GM21717 (cell line): ENCODE data around the gene GPC1.
"Not testable (repeated sequence)": the region's sequence is repeated elsewhere in the genome, so short reads cannot be mapped to it uniquely, and the experiment has no call there.

Experiments
- ATAC-seq: cut with Tn5 transposase; IDR thresholded peaks from one replicate; pipeline ENCODE4 v1.9.1; 2021; ENCODE audit warnings: mild to moderate bottlenecking, moderate library complexity; ENCODE audit not compliant: unreplicated experiment

Gene GPC1, protein sequence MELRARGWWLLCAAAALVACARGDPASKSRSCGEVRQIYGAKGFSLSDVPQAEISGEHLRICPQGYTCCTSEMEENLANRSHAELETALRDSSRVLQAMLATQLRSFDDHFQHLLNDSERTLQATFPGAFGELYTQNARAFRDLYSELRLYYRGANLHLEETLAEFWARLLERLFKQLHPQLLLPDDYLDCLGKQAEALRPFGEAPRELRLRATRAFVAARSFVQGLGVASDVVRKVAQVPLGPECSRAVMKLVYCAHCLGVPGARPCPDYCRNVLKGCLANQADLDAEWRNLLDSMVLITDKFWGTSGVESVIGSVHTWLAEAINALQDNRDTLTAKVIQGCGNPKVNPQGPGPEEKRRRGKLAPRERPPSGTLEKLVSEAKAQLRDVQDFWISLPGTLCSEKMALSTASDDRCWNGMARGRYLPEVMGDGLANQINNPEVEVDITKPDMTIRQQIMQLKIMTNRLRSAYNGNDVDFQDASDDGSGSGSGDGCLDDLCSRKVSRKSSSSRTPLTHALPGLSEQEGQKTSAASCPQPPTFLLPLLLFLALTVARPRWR

DNA sequence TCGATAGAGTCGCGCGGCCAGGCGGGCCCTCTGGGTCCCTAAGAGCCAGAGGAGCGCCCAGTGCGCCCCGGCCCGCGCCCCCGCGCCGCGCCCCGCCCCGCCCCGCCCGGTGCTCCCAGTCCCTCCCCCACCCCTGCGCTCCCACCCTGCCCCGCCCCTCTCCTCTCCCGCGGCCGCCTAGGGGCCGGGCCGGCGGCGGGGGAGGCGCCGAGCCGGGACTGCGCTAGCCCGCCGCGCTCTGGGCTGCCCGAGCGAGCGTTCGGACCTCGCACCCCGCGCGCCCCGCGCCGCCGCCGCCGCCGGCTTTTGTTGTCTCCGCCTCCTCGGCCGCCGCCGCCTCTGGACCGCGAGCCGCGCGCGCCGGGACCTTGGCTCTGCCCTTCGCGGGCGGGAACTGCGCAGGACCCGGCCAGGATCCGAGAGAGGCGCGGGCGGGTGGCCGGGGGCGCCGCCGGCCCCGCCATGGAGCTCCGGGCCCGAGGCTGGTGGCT lies at the start of gene GPC1:
Gene GPC1 (plus strand): TSS at position 207 of the 491 bp plus-strand sequence. CDS start 256 bp downstream, at position 463.
- ATAC-seq, result no peak

DNA sequence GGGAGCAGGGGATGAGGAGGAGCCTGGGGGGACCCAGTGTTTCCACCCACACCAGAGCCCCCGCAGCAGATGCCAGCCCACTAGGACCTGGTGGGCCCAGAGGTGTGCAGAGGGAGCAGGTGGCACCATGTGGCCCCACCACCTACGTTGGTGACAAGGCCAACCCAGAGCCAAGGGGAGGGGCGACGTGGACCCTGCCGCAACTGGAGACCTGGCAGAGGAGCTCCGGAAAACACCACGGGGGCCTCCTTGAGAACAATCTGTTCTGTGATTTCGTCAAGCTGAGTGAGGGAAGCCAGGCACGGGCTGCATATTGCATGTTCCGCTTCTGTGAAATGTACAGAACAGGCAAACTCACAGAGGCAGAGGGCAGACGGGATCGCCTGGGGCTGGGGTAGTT lies 49.1 kb upstream of the GPC1 start:
- ATAC-seq, result no peak

DNA sequence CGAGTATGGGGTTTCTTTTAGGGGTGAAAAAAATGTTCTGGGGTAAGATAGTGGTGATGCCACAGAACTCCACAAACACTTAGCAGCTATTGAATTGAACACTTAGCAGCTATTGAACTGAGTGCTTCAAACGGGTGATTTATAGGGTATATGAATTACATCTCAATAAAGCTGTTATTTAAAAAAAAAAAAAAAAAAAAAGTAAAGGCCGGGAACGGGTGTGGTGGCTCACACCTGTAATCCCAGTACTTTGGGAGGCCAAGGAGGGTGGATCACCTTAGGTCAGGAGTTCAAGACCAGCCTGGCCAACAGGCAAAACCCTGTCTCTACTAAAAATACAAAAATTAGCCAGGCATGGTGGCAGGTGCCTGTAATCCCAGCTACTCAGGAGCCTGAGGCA lies 48.7 kb upstream of the GPC1 start:
- ATAC-seq, result not testable (repeated sequence)

DNA sequence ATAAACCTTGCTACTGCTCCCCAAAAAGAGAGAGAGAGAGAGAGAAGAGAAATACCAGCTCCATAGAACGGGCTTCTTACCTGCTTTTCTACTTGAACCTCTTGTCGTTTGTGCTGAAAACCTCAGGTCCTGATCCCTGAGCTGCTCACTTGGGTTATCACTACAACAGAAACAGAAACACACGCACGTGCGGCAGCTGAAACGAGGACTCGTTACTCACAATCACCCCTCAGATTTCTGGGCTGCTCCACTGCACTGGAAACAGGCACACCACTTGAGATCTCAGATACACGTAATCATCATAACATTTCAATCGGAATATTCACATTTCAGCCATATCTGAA lies 48.2 kb upstream of the GPC1 start:
- no peak for ATAC-seq

DNA sequence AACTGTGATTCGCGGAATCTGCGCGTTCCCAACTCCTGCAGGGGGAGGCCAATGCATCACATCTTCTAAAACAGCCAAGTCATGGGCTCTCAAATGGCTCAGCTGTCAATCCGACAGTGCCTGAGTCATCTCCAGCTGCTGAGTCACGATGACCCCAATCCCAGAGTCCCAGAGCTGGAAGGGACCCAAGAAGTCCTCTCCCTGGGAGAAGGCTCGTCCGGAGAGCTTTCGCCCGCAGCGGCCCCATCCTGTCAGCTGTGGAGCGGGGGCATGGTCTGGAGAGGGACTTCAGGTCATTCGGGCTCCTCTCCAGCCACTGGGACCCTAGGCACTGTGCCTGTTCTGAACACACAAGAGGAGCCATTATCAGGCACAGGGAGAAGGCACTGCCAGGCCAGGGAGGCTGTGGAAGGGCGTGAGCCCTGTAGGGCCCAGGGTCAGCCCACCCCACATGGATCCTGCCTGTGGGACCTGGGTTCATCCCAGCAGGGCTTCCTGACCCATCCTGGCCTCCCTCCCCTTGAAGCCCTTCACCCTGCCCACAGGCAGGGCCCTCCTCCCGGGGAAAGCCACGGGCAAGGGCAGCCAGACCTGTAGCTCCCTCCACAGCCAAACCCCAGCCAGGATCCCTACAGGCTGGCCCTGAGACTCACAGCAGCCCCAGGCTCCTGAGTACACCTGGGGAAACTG lies 47.6 kb upstream of the GPC1 start:
- ATAC-seq, result no peak

DNA sequence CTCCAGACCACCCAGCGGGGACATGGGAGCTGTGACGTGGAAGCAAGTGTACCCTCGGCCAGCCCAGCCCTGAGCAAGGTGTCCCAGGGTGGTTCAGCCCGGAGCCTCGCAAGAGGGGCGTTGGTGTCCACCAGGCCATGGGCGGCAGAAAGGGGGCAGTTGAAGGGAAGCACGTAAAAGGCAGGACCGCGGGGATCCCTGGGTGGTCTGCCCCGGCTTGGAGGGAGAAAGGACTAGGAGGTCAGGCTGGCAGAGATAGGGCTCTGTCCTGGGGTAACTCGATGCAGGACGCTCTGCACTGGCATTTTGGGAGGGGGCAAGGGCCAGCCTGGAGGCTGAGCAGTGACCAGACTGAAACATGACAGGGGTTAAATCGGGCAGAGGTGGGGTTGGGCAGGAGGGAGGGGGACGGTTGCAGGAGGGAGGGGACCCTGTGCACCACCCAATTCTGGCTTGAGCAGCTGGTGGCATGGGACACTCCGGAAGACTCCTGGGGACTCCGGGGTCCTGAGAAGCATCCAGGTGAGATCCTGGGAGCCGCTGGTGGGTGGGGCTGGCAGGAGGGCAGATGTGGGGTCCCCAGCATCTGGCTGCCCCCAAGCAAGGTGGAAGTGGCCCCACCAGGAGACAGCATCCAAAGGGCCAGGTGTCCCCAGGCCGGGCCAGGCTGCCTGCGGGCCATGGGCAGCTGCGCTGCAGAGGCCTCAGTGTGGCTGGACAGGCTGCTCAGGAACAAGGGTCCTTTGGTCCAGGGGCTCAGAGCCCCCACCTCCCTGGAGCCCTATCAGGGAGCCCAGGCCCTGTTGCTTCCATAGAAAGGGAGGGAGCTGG lies 46.8 kb upstream of the GPC1 start:
- ATAC-seq, result no peak

DNA sequence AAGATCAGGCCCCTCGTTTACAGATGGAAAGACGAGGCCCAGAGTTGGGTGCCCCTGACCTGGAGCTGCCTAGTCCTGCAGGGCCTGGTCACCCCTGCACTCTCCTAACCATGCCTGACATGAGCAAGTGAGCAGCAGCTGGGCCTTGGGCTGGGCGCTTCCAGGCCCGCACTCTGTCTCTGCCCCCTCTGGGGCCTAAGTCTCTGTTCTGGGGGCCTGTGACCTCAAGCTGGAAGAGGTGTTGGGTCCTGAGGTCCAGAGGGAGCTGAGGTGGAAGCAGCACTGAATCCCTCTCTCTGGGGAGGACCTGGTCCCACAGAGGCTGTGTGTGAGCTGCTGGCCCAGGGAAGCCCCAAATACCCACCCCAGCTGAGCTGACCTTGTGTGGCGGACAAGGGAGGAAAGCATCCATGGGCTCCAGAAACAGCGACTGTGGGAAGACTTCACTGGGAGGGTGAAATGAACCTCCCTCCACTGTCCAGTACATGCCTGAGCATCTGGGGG lies 46.1 kb upstream of the GPC1 start:
- ATAC-seq, result no peak

DNA sequence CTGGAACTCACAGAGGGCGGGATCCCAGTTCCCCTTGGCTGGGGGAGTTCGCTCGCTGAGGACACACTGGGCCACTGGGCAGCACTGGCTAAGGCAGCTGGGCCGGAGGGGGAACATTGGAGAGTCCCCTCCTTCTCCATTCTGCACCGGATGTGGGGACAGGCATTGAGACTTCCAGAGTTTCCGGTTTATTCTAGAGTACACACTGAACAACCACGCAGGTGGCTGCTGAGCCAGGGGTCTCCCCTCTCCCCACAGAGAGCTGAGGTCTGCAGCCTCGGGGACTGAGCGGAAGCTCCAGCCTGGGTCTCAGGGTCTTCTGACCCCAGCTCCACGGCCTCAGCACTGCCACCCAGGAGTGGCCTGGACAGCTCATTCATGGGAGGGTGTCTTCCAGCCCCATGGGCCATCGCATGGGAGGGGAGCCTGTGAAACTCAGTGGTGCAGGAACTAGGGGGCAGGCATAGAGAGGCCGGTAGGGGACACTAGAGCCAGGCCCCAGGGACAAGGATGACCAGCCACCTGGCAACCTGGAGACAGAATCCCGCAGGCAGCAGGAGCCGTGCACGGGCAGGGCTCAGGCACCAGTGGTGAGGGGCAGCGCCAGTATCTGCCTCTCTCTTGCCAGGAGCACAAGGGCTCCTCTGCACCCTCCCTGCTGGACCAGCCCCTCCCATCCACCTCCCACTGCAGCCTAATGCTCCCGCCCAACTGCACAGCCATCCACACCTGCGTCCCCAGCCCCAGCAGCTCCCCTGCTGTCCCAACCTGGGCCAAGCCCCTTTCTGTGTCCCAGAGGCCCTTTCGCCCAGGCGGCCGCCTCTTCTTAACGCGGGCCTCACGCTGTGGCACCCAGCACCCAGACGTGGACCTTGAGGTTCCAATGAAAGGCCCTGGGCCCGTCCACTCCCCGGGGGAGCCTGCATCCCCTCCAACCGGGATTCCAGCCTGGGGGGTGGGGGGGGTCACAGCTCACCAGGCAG lies 45.1 kb upstream of the GPC1 start:
- ATAC-seq, result no peak

DNA sequence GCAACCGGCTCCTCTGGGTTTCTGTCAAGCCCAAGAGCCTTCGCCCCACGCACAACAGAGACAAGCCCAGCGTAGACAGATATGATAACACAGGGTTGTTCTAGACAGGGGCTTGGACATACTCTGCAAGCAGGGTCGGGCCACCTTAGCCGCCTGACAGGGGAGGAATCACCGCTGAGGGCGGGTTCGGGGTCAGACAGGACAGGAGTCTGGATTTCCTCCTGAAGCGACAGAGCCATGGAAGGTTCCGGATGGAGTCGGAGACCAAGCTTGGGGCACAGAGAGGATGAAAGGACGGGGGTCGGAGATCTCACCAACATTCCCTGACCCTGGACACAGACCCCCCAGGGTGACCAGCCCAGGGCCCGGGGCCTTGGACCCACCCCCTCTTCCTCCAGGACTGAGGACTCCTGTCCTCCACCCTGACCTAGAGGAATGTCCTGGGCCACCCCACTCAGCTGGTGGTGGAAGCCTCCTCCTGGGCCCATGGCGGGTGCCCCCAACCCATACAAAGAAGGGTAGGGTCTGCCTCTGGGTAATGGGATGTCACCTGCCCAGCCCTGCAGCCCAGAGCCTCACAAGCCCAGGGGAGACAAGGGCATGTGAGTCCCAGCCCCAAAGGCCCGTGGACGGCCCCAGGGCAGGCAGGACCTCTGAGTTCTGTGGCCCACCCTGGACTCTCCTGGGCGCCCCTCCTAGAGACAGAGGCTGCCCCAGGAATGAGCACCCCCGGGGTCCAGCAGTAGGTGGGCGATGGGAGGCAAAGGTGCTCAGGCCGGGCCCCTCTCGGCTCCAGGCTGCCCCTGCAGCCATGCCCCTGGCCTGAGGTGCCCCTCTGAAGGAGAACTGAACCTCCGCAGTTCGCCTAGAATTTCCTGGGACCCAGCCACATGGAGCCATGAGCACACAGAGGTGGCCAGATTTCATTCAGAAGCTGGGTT lies 44.1 kb upstream of the GPC1 start:
- no peak for ATAC-seq

DNA sequence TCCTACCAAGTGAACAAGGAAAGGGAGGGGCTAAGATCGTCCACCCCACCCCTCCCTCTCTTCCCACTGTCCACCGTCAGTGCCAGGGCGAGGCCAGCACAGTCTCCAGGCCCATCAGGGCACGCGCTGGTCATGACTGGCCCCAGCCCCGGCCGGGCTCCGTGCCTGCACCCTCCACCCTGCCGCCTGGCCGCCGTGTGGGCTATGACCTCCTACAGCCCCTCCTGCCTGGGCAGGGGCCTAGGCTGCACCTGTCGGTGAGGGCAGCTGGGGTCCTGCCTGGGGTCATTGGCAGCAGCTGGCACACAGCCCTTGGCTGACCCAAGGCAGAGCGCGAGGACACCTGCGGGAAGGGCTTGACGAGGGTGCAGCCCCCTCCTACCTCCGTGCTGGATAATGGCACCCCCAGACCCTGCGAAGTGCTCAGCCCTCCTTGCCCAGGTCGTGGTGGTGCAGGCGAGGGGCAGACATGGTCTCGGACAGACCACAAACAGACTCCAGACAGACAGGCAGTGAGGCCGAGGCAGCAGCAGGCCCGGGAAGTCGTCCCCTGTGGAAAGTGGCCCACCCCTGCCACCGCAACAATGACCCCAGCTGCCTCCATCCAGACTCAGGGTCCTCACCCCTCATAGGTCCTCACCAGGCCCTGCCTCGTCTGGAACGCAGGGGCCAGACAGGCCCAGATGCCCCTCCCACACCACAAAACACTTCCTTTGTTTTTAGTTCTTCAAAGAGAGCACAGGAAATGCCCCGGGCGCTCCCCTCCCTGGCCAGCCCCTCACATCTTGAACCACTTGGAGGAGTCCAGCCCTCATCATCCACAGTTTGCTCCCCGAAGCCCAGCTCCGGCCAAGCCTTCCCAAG lies 43.1 kb upstream of the GPC1 start:
- no peak for ATAC-seq

DNA sequence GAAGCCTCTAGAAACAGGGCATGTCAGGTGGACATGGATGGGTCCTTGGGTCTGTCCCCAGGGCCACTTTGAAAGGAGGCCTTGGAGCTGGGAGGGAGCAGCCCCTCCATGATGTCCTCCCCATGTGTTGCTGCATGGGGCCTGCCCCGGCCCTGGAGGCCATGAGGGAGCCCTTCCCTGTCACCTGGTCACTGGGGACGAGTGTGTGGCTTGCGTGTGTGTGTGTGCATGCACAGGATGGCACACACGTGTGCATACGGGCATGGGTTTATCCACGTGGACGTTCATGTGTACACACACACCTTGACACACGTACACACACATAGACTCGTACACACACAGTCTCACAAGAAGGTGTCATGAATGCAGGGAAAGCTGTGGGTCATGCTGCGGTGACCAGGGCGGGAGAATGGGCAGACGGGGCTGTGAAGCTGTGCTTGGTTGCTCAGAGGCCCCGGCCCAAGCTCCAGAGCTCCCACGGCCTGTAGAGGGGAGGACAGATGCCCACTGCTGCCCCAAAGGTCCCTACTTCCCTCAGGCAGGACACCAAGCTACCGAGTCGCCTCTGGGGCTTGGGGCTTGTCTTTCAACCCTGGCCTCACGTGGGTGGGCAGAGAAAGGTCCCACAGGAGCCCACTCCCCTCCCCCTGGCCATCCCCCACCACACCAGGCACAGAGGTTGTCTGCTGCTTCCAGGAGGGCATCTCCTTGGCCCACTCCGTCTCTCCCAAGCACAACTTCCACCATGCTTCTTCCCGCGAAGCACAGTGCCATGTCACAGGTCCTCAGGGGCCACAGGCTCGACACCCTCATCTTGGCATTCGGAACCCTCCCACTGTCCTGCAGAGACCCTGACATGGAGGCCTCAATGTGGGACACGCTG lies 42.3 kb upstream of the GPC1 start:
- no peak for ATAC-seq

DNA sequence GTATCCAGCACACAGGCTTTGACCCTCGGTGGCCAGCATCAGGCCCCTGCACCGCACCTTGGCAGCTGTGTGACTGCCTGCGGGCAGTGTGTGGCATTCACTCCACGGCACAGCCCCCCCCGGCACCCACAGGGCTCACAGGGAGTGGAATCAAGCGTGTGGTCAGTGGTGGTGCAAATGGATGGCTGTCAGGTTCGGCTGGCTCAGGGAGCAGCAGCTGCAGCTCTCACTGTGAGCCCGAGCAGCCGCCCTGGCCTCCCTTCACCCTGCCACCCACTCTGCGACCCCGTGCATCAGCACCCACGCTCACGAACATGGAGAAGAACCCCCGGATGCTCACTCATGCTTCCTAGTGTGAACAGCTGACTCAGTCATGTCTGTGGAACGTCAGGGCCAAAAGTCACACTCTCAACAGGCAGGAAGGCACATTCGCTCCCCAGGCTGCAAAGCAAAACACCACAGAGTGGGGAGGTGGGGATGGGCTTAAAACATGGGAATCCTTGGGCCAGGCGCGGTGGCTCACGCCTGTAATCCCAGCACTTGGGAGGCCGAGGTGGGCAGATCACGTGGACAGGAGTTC lies 41.5 kb upstream of the GPC1 start:
- no peak for ATAC-seq

DNA sequence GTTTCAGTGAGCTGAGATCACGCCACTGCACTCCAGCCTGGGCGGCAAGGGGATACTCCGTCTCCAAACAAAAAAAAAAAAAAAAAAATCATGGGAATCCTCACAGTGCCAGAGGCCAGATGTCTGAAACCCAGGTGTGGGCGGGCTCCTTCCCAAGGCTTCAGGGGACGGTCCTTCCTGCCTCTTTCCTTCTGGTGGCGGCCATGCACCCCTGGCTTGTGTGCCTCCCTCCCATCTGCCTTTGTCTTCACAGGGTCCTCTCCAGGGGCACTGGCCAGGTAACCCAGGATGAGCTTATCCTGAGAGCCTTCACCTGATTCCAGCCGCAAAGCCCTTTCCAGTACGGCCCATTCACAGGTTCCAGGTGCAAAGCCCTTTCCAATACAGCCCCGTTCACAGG lies 40.9 kb upstream of the GPC1 start:
- ATAC-seq, result no peak

DNA sequence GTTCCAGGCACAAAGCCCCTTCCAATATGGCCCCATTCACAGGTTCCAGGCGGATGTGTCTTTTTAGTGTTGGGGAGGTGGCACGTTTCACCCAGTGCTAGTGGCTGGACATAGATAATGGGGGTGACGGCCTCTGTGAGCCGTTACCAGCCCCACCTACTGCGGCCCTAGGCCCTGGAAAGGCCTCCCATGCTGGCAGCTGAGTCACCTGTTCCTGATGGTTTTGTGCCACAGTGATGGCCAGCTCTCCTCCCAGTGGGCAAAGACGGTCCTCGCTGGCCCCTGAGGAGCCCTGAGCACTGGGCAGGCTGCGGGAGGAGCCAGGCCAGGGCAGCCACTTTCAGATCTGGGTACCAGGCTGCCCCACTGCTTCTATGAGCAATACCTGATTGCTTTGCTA lies 40.0 kb upstream of the GPC1 start:
- no peak for ATAC-seq

DNA sequence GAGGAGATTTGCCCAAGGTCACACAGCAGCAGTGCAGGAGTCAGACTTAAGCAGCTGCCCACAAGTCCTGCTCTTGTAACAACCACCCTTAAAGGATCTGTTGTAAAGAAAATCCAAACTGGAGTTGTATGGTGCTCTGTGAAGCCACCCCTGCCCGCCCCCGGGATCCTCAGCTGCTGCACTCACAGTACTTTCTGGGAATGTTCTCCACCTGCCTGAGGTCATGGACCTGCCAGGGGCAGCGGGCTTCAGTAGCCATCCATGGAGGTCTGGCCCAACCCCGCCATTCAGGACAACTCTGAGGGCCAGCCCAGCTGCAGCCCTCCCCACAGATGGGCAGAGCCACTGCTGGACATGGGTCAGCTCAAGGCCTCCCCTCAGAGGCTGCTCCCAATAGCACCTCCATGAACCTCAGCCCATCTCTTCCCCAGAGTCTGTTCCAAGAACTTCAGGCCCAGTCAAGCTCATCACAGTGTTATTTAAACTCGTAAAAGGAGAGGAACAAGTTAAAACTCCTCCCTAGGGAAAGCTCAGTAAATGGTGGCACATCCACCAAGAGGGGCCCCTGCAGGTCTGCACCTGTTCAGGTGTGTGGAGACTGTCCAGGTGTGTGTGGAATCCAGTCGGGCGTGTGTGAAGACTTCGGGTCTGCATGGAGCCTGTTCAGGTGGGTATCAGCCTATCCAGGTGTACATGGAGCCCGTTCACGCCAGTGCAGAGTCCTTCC lies 39.4 kb upstream of the GPC1 start:
- no peak for ATAC-seq
